Endothelial cell (in vitro differentiated cells): ENCODE measurements around the gene SLC51B. TPM values are rescaled to one million over a fixed set of nuclear protein-coding genes. Genes with fewer than 3 reads are reported as not detected.

Source experiments
- DNase-seq: peaks from one replicate; pipeline ENCODE4 v3.0.0; 2021; ENCODE audit warnings: low spot score
- H3K27ac Mint-ChIP-seq: one replicate; pipeline ENCODE4 v1.8.0; 2021; ENCODE audit warnings: mixed read lengths, inconsistent platforms; ENCODE audit not compliant: unreplicated experiment
- H3K27me3 Mint-ChIP-seq: one replicate; pipeline ENCODE4 v1.8.0; 2021; ENCODE audit warnings: mild to moderate bottlenecking, moderate library complexity, mixed read lengths, inconsistent platforms; ENCODE audit not compliant: unreplicated experiment
- H3K36me3 Mint-ChIP-seq: one replicate; pipeline ENCODE4 v1.8.0; 2021; ENCODE audit warnings: mild to moderate bottlenecking, low read depth, mixed read lengths, inconsistent platforms; ENCODE audit not compliant: unreplicated experiment
- H3K4me1 Mint-ChIP-seq: one replicate; pipeline ENCODE4 v1.8.0; 2021; ENCODE audit warnings: mild to moderate bottlenecking, mixed read lengths, inconsistent platforms; ENCODE audit not compliant: unreplicated experiment
- H3K4me3 Mint-ChIP-seq: one replicate; pipeline ENCODE4 v1.8.0; 2021; ENCODE audit warnings: mild to moderate bottlenecking, mixed read lengths, inconsistent platforms; ENCODE audit not compliant: unreplicated experiment
- H3K9me3 Mint-ChIP-seq: one replicate; pipeline ENCODE4 v1.8.0; 2021; ENCODE audit warnings: mixed read lengths, inconsistent platforms; ENCODE audit not compliant: unreplicated experiment
- CTCF ChIP-seq: fragments of 200-600 bp; sonication (generic); IDR thresholded peaks from one replicate; pipeline ENCODE4 v1.5.0; 2021; ENCODE audit warnings: antibody characterized with exemption; ENCODE audit not compliant: unreplicated experiment
- total RNA-seq: library from RNA; stranded (reverse); fragmentation: NEBNext Ultra II Directional; extraction: Animal tissue kit (Norgen Biotek cat#: 25700); gene quantifications from one replicate; pipeline ENCODE4 v1.2.1, GENCODE V29; 2021; ENCODE audit not compliant: unreplicated experiment

The SLC51B gene
- total RNA-seq, 1 donor from 2014 or later = not detected

GRCh38 chr15:65049418-65049840 is 4.2 kb downstream of the SLC51B start:
- H3K27me3 Mint-ChIP-seq = peaks cover 6% of the 10 kb centered on the region
- peak; percentile 86 for DNase-seq

GRCh38 chr15:65050270-65050669 is 5.1 kb downstream of the SLC51B start:
- peaks cover 7% of the 10 kb centered on the region for H3K4me1 Mint-ChIP-seq
- peak overlapping the region; percentile 10 for H3K4me3 Mint-ChIP-seq
- H3K36me3 Mint-ChIP-seq = no peaks in the 10 kb centered on the region
- no peak overlapping the region for H3K27ac Mint-ChIP-seq
- DNase-seq = no peak
- H3K27me3 Mint-ChIP-seq = peaks cover 6% of the 10 kb centered on the region
- TF ChIP-seq CTCF = no peak
- H3K9me3 Mint-ChIP-seq = no peaks in the 10 kb centered on the region

More at GRCh38 chr15:65049418-65049840, 4.2 kb downstream of the SLC51B start:
- no peaks in the 10 kb centered on the region for H3K9me3 Mint-ChIP-seq
- H3K4me3 Mint-ChIP-seq = peak overlapping the region; percentile 37
- H3K4me1 Mint-ChIP-seq = peaks cover 7% of the 10 kb centered on the region
- TF ChIP-seq CTCF = no peak
- H3K36me3 Mint-ChIP-seq = no peaks in the 10 kb centered on the region
- H3K27ac Mint-ChIP-seq = no peak overlapping the region

GRCh38 chr15:65051266-65051665 is 6.1 kb downstream of the SLC51B start:
- Mint-ChIP-seq H3K27me3 (peaks cover 9% of the 10 kb centered on the region), H3K4me1 (peaks cover 7% of the 10 kb centered on the region), H3K4me3 (no peak overlapping the region), H3K9me3 (no peaks in the 10 kb centered on the region), H3K36me3 (no peaks in the 10 kb centered on the region), H3K27ac (no peak overlapping the region)
- no peak for TF ChIP-seq CTCF
- no peak for DNase-seq

- Mint-ChIP-seq H3K9me3 (no peaks in the 10 kb centered on the region), H3K4me3 (no peak overlapping the region), H3K36me3 (no peaks in the 10 kb centered on the region), H3K4me1 (peaks cover 7% of the 10 kb centered on the region), H3K27me3 (peaks cover 9% of the 10 kb centered on the region), H3K27ac (no peak overlapping the region)
- no peak for TF ChIP-seq CTCF
- no peak for DNase-seq
These were observed 7.8 kb downstream of the SLC51B start for GRCh38 chr15:65052956-65053355.

- Mint-ChIP-seq H3K4me3 (no peak overlapping the region), H3K4me1 (peaks cover 6% of the 10 kb centered on the region), H3K27ac (no peak overlapping the region), H3K9me3 (no peaks in the 10 kb centered on the region), H3K36me3 (no peaks in the 10 kb centered on the region), H3K27me3 (peaks cover 7% of the 10 kb centered on the region)
- DNase-seq = peak; percentile 85
- peak; percentile 81 for TF ChIP-seq CTCF
These were observed 9.4 kb downstream of the SLC51B start for GRCh38 chr15:65054333-65055200.
